Epithelial cell of esophagus (primary cell): ENCODE measurements around the gene AMY1C.
"Not testable (repeated sequence)": the region's sequence is repeated elsewhere in the genome, so short reads cannot be mapped to it uniquely, and the experiment has no call there.

ENCODE experiments used
- DNase-seq: peaks from one replicate; pipeline ENCODE4 v3.0.0; 2010; ENCODE audit warnings: low read depth
- H3K4me3 ChIP-seq: 2 replicates; pipeline ENCODE4 v1.5.1; 2011; ENCODE audit warnings: mild to moderate bottlenecking, low read length, control low read depth
- TF ChIP-seq, protein P1 (sequence below): IDR thresholded peaks from 2 replicates; pipeline ENCODE4 v1.5.1; 2011; ENCODE audit warnings: low read depth, mild to moderate bottlenecking, low read length, control low read depth, inconsistent platforms; ENCODE audit not compliant: insufficient read depth; ENCODE audit errors: missing control alignments

The AMY1C gene

DNA sequence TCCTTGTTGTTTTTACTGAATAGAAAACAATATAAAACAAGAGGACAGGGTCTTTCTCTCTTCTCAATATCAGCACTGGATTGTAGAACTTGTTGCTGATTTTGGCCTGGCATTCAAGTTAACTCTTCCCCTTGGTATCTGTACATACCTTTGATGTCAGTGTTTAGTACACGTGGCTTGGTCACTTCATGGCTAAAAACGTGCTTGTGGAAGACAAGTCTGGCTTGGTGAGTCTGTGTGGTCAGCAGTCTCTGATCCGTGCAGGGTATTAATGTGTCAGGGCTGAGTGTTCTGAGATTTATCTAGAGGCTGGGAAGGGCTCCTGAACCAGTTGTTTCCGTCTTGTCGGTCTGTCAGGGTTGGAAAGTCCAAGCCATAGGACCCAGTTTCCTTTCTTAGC is at the start of gene AMY1C:
Gene AMY1C (plus strand): TSS at position 301 of the 400 bp plus-strand sequence. CDS start 572 bp downstream, outside the sequence.
- not testable (repeated sequence) for H3K4me3 ChIP-seq, DNase-seq

DNA sequence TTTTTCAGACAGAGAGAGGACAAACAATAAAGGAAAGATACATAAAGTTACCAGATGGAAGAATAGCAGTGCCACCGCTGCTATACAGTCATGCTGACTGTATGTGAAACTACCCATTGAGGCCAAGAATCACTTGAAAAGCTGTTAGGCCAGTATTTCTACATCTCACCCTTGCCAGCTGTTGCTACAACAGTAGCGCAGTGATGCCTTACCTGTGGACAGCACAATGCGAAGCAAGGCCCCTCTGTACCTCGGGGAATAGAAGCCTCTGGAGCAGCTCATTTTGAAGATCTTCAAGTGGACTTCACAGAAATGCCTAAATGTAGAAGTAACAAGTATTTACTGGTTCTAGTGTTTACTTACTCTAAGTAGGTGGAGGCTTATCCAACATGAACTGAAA is 49.0 kb upstream of the AMY1C start:
- DNase-seq, H3K4me3 ChIP-seq: not testable (repeated sequence)

DNA sequence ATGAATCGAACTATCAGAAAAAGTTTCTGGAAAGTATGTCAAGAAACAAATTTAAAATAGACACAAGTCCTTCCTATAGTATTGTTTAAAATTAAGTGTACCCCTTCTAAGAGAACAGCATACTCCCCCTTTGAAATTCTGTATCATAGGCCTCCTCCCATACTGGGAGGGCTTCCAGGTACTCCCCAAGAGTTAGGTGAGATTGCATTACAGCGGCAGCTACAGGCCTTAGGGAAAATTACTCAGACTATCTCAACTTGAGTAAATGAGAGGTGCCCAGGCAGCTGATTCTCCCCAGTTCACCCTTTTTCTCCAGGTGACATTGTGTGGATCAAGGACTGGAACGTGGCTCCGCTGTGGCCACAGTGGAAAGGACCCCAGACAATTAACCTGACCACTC is 48.4 kb upstream of the AMY1C start:
- H3K4me3 ChIP-seq = not testable (repeated sequence)

DNA sequence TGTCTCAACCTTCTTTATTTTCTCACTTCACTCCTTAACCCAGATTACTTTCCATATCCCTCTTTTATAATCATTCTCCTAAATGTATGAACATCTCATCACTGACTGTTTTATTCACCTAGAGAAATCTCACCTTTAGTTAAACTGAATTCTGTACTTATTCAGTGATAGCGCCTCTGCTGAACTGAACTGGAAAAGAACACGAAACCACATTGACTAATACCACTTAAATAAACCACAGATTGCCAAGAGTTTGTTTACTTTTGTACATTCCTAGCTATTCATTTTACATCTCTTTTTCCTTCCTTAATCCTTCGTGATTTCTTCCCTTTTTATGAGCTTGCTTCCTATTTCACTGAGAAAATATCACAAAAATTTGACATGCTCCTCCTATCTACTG is 42.0 kb upstream of the AMY1C start:
- H3K4me3 ChIP-seq, DNase-seq: not testable (repeated sequence)

More for the DNA sequence above, 48.4 kb upstream of the AMY1C start:
- DNase-seq = not testable (repeated sequence)

DNA sequence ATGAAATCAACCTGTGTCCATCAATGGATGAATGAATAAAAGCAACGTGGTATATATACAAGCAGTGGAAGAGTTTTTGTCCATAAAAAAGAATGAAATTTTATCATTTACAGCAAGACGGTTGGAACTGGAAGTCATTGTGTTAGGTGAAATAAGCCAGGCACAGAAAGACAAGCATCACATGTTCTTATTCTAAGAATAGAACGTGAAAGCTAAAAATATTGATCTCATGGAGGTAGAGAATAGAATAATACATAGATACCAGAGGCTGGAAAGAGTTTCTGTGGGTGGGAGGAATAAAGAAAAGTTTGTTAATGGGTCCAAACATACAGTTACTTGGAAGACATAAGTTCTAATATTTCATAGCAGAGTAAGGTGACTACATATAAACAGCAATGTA is 39.3 kb upstream of the AMY1C start:
- H3K4me3 ChIP-seq, DNase-seq: not testable (repeated sequence)

DNA sequence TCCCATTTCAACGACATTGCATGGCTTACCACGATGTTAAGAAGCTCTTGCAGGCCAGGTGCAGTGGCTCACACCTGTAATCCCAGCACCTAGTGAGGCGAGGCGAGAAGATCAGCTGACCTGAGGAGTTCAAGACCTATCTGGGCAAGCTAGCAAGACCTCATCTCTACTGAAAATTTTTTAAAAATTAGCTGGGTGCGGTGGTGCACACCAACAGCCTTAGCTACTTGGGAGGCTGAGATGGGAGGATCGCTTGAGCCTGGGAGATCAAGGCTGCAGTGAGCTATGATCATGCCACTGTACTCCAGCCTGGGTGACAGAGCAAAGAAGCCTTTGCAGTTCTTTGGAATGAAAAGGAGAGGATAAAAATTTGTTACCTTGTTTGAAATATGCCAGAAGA is 32.3 kb upstream of the AMY1C start:
- not testable (repeated sequence) for DNase-seq, H3K4me3 ChIP-seq

DNA sequence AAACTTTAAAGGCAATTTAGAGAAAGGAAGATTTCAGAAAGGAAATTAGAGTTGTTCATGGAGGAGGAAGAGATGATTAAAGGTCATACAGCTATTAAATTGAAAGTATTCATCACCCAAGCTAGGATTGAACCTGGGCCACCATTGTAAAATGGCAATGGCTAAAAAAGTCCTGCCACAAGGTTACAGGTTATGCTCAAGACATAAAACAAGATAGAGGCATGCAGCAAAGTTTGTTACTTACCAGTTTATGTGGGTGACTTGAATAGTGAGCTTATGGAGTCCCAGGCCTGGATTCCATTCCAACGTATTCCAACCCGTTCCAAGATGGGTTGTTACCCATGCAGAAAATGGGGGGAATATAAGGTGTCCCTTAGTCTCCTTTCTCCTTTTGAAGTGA is 28.2 kb upstream of the AMY1C start:
- DNase-seq, H3K4me3 ChIP-seq: not testable (repeated sequence)

DNA sequence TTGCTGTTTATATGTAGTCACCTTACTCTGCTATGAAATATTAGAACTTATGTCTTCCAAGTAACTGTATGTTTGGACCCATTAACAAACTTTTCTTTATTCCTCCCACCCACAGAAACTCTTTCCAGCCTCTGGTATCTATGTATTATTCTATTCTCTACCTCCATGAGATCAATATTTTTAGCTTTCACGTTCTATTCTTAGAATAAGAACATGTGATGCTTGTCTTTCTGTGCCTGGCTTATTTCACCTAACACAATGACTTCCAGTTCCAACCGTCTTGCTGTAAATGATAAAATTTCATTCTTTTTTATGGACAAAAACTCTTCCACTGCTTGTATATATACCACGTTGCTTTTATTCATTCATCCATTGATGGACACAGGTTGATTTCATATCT is 14.4 kb upstream of the AMY1C start:
- not testable (repeated sequence) for H3K4me3 ChIP-seq, DNase-seq

DNA sequence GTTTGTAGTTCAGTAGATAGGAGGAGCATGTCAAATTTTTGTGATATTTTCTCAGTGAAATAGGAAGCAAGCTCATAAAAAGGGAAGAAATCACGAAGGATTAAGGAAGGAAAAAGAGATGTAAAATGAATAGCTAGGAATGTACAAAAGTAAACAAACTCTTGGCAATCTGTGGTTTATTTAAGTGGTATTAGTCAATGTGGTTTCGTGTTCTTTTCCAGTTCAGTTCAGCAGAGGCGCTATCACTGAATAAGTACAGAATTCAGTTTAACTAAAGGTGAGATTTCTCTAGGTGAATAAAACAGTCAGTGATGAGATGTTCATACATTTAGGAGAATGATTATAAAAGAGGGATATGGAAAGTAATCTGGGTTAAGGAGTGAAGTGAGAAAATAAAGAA is 11.7 kb upstream of the AMY1C start:
- H3K4me3 ChIP-seq, DNase-seq: not testable (repeated sequence)

DNA sequence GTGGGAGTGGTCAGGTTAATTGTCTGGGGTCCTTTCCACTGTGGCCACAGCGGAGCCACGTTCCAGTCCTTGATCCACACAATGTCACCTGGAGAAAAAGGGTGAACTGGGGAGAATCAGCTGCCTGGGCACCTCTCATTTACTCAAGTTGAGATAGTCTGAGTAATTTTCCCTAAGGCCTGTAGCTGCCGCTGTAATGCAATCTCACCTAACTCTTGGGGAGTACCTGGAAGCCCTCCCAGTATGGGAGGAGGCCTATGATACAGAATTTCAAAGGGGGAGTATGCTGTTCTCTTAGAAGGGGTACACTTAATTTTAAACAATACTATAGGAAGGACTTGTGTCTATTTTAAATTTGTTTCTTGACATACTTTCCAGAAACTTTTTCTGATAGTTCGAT is 5.2 kb upstream of the AMY1C start:
- H3K4me3 ChIP-seq, DNase-seq: not testable (repeated sequence)

DNA sequence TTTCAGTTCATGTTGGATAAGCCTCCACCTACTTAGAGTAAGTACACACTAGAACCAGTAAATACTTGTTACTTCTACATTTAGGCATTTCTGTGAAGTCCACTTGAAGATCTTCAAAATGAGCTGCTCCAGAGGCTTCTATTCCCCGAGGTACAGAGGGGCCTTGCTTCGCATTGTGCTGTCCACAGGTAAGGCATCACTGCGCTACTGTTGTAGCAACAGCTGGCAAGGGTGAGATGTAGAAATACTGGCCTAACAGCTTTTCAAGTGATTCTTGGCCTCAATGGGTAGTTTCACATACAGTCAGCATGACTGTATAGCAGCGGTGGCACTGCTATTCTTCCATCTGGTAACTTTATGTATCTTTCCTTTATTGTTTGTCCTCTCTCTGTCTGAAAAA is 4.7 kb upstream of the AMY1C start:
- not testable (repeated sequence) for H3K4me3 ChIP-seq, DNase-seq

DNA sequence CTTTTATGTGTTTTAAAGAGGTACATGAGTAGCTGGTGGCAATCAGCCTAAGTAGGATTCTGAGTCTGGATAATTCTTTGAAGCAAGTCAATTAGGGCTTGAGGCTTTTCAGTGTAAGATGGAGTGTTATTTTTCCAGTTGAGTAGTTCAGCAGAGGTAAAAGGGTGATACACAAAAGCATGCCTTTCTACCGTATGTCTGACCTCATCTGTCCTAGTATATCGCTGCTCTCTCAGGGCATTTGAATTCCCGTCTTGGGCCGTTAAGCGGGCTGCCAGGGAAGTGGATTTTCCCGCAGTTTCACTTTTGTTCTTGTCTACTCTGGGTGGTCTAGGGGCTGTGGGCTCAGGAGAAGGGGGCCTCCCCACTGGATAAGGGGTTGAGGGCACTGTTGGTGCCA is 1.4 kb upstream of the AMY1C start:
- DNase-seq, H3K4me3 ChIP-seq: not testable (repeated sequence)

DNA sequence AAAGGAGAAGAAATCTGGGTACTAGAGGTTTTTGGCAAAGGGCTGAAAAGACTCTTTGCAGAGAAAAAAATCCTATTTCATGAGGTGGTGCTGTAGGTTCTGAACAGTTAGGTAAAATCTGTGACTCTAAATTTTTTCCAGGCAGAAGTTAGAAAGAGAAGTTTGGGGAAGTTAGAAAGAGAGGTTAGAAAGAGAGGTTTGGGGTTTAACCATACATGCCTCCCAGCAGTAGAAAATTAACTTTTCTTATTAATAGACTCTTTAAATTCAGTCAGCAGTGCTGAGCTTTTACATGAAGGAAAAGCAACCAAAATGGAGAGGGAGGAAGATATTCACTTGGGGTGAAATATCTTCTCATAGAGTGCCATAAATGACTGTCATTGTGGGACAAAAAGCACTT is 12.2 kb downstream of the AMY1C start:
- no peak overlapping the region for H3K4me3 ChIP-seq
- TF ChIP-seq, protein P1, sequence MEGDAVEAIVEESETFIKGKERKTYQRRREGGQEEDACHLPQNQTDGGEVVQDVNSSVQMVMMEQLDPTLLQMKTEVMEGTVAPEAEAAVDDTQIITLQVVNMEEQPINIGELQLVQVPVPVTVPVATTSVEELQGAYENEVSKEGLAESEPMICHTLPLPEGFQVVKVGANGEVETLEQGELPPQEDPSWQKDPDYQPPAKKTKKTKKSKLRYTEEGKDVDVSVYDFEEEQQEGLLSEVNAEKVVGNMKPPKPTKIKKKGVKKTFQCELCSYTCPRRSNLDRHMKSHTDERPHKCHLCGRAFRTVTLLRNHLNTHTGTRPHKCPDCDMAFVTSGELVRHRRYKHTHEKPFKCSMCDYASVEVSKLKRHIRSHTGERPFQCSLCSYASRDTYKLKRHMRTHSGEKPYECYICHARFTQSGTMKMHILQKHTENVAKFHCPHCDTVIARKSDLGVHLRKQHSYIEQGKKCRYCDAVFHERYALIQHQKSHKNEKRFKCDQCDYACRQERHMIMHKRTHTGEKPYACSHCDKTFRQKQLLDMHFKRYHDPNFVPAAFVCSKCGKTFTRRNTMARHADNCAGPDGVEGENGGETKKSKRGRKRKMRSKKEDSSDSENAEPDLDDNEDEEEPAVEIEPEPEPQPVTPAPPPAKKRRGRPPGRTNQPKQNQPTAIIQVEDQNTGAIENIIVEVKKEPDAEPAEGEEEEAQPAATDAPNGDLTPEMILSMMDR = no peak
- DNase-seq = no peak

DNA sequence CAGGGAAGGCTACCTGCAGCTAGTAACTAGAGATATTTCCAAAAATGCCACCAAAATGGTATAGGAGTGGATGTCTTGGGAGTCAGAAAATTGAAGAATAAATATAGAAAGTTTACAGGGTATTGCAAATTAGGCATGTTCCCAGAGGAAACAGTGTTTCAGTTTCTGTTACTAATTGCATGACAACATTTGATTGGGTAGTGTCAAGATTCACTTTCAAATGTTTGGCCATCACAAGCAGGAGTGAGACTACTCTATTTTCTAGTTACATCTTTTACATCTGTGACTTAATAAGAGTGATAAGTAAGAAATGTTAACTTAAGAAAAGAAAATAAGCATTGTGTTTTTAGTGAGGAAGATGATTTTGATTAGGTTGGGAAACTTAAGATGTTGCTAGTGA is 30.2 kb downstream of the AMY1C start:
- DNase-seq = no peak
- no peak overlapping the region for H3K4me3 ChIP-seq
- TF ChIP-seq, protein P1 = no peak
